Esophagus muscularis mucosa (tissue), 4 donors: ENCODE results near the gene GPR132. TPM values are rescaled to one million over a fixed set of nuclear protein-coding genes. Genes with fewer than 3 reads are reported as not detected.

Experiments
- DNase-seq: peaks from one replicate; pipeline ENCODE4 v3.0.0-alpha.2; 2017; ENCODE audit errors: extremely low spot score
- H3K27ac ChIP-seq, 4 donors: fragments of 200-600 bp; sonication (generic); replicated peaks in 1 of 4; 1 replicate in 3 of 4; 2 replicates in 1 of 4; pipeline ENCODE4 v1.5.1; 2016 to 2019; ENCODE audit warnings: mild to moderate bottlenecking in 1 of 4
- H3K27me3 ChIP-seq, 4 donors: fragments of 200-600 bp; sonication (generic); one replicate each; pipeline versions ENCODE4 v1.5.1 to v1.6.0; 2016 to 2019
- H3K36me3 ChIP-seq, 4 donors: fragments of 200-600 bp; sonication (generic); one replicate each; pipeline ENCODE4 v1.5.1; 2016 to 2019
- H3K4me1 ChIP-seq, 4 donors: fragments of 200-600 bp; sonication (generic); one replicate each; pipeline ENCODE4 v1.5.1; 2016 to 2019
- H3K4me3 ChIP-seq, 4 donors: fragments of 200-600 bp; sonication (generic); 1 replicate in 2 of 4; 2 replicates in 2 of 4; pipeline ENCODE4 v1.5.1; 2016 to 2019; ENCODE audit warnings: mild to moderate bottlenecking in 4 of 4, moderate library complexity in 1 of 4
- H3K9me3 ChIP-seq, 4 donors: fragments of 200-600 bp; sonication (generic); 1 replicate in 3 of 4; 2 replicates in 1 of 4; pipeline ENCODE4 v1.5.1; 2016 to 2019
- EP300 ChIP-seq: sonication (generic); formaldehyde crosslinking; IDR thresholded peaks from one replicate; pipeline ENCODE4 v1.6.1; 2017; ENCODE audit warnings: antibody characterized with exemption
- POLR2A ChIP-seq: fragments of 450-650 bp; IDR thresholded peaks from one replicate; pipeline ENCODE4 v1.6.1; 2017; ENCODE audit warnings: antibody characterized with exemption, moderate library complexity, mild to moderate bottlenecking, low read depth
- POLR2AphosphoS5 ChIP-seq, 2 donors: sonication (generic); formaldehyde crosslinking; IDR thresholded peaks; one replicate each; pipeline ENCODE4 v1.6.1; 2017; ENCODE audit warnings: antibody characterized with exemption in 2 of 2
- WGBS: methylation state at CpG from one replicate; pipeline ENCODE4 v1.1.5; 2018; 5-methylcytosine and 5-hydroxymethylcytosine counted together
- intact Hi-C: fragments of 100-400 bp; cut with DNase I; formaldehyde crosslinking; loops from one replicate; pipeline ENCODE4 v1.15.1; 2023
- total RNA-seq, 4 donors: library from RNA; depleted of rRNA; stranded (reverse); fragments of >200 nt; gene quantifications; one replicate each; pipeline versions ENCODE4 v1.1.0 to v1.2.1, GENCODE V29; 2016
- TF ChIP-seq, protein P1 (sequence below), 3 experiments: fragments of 200-600 bp in 2 of 3; fragments of 450-650 bp in 1 of 3; sonication (generic) in 2 of 3; IDR thresholded peaks; one replicate each; pipeline ENCODE4 v1.5.1; 2017 to 2019; ENCODE audit warnings: antibody characterized with exemption in 3 of 3, mild to moderate bottlenecking in 2 of 3, moderate library complexity in 1 of 3

GPR132 gene
- total RNA-seq, 4 donors from 2014 or later, result 1.2 to 8.0 (median 2.1) TPM

DNA sequence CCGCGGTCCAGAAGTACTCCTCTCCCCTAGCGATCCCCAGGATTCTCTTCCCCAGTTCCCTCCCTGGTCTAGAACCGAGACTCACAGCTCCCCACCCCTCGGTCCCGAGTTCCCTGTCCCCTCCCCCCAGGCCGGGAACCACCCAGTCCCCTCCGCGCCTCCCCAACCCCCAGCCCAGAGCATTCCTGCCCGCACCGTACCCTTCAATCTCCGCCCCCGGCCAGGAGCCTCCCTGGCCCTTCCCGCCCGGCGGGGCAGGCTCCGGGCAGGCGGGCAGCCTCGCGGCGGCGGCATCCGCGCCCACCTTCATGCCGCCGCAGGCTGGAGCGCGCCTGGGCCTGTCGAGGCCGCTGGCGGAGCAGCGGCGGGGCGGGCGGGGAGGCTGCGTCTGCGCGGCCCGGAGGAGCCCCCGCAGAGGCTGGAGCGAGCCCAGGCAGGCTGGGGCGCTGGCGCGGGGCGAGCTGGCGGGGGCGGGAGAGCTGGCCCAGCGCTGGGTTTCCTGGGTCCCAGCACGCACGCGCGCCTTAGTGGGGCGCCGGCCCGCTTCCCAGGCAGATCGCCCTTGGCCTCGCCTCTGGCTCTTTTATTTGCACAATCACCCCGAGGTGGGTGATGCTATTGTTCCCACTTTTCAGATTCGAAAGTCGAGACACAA is 22.2 kb upstream of the GPR132 start:
- Histone ChIP-seq H3K4me3 (peak overlapping the region; percentile 56 to 65 (median 59)), H3K27ac (peak overlapping the region; percentile 59 to 83 (median 74)), H3K27me3 (peaks cover 0 to 6% (median 0%) of the 10 kb centered on the region in 4 donors), H3K4me1 (peaks cover 47 to 66% (median 58%) of the 10 kb centered on the region in 4 donors), H3K9me3 (no peaks in the 10 kb centered on the region), H3K36me3 (no peaks in the 10 kb centered on the region)
- intact Hi-C loops, result no loop called here
- DNase-seq, result no peak
- TF ChIP-seq, protein P1, sequence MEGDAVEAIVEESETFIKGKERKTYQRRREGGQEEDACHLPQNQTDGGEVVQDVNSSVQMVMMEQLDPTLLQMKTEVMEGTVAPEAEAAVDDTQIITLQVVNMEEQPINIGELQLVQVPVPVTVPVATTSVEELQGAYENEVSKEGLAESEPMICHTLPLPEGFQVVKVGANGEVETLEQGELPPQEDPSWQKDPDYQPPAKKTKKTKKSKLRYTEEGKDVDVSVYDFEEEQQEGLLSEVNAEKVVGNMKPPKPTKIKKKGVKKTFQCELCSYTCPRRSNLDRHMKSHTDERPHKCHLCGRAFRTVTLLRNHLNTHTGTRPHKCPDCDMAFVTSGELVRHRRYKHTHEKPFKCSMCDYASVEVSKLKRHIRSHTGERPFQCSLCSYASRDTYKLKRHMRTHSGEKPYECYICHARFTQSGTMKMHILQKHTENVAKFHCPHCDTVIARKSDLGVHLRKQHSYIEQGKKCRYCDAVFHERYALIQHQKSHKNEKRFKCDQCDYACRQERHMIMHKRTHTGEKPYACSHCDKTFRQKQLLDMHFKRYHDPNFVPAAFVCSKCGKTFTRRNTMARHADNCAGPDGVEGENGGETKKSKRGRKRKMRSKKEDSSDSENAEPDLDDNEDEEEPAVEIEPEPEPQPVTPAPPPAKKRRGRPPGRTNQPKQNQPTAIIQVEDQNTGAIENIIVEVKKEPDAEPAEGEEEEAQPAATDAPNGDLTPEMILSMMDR (IDR thresholded peaks at IDR 0.05), result no peak
- TF ChIP-seq POLR2AphosphoS5 (IDR thresholded peaks at IDR 0.05), result peak in 1 of 2 donors; percentile 15
- no peak for TF ChIP-seq POLR2A
- no peak for TF ChIP-seq EP300
- 4% methylated on average over 20 of the region's 60 CpGs for WGBS

DNA sequence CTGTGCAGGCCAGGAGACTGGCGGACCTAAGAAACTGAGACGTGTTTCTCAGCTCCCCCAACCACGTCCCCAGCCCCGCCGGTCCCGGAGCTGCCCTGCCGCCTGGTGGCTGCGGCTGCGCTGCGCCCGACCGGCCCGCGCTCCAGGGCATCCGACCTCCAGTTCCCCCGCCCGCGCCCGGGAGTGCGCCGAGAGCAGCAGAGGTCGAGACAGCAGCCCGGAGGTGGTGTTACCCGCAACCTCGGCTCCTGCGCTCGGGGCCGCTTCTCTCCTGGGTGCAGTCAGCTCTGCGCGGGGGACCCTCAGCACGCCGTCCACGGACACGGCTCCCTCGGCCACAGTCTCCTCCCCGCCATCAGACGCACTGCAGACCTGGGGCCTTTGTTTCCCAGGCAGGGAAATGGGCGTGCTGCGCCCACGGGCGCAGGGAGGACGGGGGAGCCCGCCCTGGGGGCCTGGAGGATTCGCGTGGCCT is 21.6 kb upstream of the GPR132 start:
- peak overlapping the region; percentile 56 to 65 (median 59) for H3K4me3 ChIP-seq
- TF ChIP-seq, protein P1 (IDR thresholded peaks at IDR 0.05), result peak; percentile 72 to 86 (median 81)
- TF ChIP-seq POLR2A (no peak), POLR2AphosphoS5 (IDR thresholded peaks at IDR 0.05) (peak in 1 of 2 donors; percentile 63), EP300 (no peak)
- intact Hi-C loops, result no loop called here
- no peaks in the 10 kb centered on the region for H3K9me3 ChIP-seq
- 0% methylated on average over 8 of the region's 45 CpGs for WGBS
- peak; percentile 96 for DNase-seq
- H3K27ac ChIP-seq, result peak overlapping the region; percentile 59 to 83 (median 74)
- peaks cover 0 to 6% (median 0%) of the 10 kb centered on the region in 4 donors for H3K27me3 ChIP-seq
- H3K36me3 ChIP-seq, result no peaks in the 10 kb centered on the region
- H3K4me1 ChIP-seq, result peaks cover 41 to 60% (median 52%) of the 10 kb centered on the region in 4 donors

DNA sequence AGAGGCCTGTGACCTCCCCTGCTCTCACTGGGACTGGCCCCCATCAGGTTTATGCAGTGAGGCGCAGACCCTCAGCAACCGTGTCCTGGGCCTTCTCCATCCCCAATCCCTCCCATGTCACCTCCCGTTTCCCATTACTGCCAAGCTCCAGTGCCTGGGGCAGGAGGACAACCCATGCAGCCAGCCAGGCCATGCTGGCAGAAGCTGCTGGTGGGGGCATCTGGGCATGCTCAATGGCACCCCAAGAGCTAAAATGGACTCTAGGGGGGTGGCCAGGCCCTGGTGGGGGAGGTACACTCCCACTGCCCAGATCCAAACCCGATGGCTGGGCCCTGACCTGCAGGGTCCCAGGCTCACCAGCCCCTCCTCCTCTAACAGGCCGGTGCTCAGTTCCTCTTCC is 20.5 kb upstream of the GPR132 start:
- Histone ChIP-seq H3K27me3 (peaks cover 0 to 6% (median 0%) of the 10 kb centered on the region in 4 donors), H3K4me3 (no peak overlapping the region), H3K36me3 (no peaks in the 10 kb centered on the region), H3K27ac (no peak overlapping the region), H3K9me3 (no peaks in the 10 kb centered on the region), H3K4me1 (peaks cover 30 to 49% (median 41%) of the 10 kb centered on the region in 4 donors)
- intact Hi-C loops, result no loop called here
- WGBS, result 73% methylated on average over 2 of the region's 5 CpGs
- no peak for TF ChIP-seq POLR2AphosphoS5 (IDR thresholded peaks at IDR 0.05)
- TF ChIP-seq EP300, result no peak
- no peak for TF ChIP-seq POLR2A
- TF ChIP-seq, protein P1 (IDR thresholded peaks at IDR 0.05), result no peak
- DNase-seq, result no peak

DNA sequence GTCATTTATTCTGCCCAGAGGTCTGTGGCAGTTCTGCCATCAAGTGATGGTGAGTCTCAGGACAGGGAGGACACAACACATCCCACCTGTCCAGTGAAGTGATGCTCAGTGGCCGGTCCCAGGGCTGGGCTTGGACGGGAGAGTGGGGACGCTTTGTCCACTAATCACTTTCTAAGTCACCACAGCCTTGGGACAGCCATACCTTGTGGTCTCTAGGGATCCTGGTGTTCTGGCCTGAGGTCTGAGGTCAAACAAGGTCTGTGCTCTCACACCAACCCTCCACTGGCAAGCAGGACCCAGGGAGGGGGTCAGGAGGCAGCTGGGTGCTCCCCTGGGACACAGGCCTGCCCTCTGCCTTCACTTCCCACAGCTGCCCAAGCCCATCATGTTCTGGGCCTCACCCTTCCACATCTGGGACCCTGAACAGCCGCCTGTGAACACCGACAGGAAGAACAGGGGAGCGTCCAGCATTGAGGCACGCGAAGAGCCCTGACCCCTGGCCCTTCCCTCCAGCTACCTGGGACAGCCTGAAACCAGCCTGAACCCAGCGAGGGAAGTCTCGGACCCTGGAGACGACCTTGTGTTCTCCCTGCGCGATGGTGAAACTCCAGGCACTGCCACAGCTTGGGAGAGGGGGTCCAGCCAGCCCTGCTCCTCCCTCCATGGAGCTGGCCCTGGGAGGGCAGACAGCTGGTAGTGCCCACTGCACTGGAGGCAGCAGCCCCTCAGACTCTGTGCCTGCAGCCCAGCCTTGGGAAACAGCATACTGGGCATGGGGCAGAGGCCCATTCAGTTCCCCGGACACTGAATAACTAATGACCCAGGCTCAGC is 19.7 kb upstream of the GPR132 start:
- no peak for DNase-seq
- Histone ChIP-seq H3K27me3 (peaks cover 0 to 6% (median 0%) of the 10 kb centered on the region in 4 donors), H3K36me3 (no peaks in the 10 kb centered on the region), H3K4me1 (peaks cover 24 to 41% (median 33%) of the 10 kb centered on the region in 4 donors), H3K27ac (no peak overlapping the region), H3K4me3 (no peak overlapping the region), H3K9me3 (no peaks in the 10 kb centered on the region)
- TF ChIP-seq EP300, result no peak
- no peak for TF ChIP-seq POLR2A
- TF ChIP-seq, protein P1 (IDR thresholded peaks at IDR 0.05), result no peak
- no peak for TF ChIP-seq POLR2AphosphoS5 (IDR thresholded peaks at IDR 0.05)
- 87% methylated on average over 5 of the region's 14 CpGs for WGBS
- intact Hi-C loops, result no loop called here
